ENCODE data around the gene KCNH4. TPM values are rescaled to one million over a fixed set of nuclear protein-coding genes. Genes with fewer than 3 reads are reported as not detected.
A peak's percentile ranks its signal among the peaks of the same experiment; 100 is the strongest.

The KCNH4 gene
- total RNA-seq, 2 donors from 2014 or later: 0.33 to 2.5 TPM

DNA sequence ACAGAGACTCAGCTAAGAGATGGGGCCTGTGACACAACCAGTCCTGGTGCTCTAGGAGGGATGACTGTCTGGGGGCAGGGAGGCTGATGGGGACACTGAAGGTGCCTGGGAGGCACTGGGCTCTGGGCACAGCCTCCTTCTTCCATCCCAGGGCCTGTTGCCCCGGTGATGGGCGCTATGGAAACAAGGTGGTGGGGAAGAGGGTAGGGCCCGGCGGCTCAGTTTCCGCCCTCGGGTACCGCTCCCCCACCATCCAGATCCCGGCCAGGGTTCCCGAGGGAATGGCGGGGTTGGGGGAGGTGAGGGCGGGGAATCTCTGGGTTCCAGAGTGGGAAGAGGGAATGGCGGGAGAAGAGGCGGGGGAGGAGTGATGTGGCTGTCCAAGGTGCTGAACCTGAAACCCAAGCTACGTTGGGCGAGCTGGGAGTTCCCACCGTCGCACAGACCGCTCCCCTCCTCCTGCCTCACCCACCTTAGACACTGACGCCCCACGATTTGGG, 981 bp downstream of the KCNH4 start:
- DNase-seq (ENCODE audit: low spot score) (peak; percentile 56), ATAC-seq (no peak)
- peaks cover 0 to 11% of the 10 kb centered on the region in 2 donors for H3K27me3 Mint-ChIP-seq
- H3K27ac Mint-ChIP-seq: no peak overlapping the region
- H3K4me3 Mint-ChIP-seq: peak overlapping the region; percentile 56
- no peaks in the 10 kb centered on the region for H3K36me3 Mint-ChIP-seq
- H3K4me1 Mint-ChIP-seq (ENCODE audit: low read depth in 2 of 2): peaks cover 47% of the 10 kb centered on the region in 2 donors
- H3K9me3 Mint-ChIP-seq: no peaks in the 10 kb centered on the region

DNA sequence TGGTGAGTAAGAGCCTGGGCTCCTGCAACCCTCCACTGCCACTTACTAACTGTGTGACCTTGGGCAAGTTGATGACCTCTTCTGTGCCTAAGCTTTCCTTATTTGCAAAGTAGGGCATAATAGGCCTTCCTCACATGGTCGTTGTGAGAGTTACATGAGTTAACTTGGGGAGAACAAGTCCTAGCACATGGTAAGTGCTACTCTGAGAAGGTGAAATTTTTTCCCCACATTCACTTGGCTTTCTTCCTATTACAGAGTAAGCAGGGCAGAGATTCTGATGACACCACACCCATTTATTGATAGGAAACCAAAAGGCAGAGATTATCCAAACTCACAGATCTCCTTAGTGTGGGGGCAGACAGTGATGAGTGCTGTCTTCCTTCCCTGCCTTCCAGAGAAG, 1.6 kb downstream of the KCNH4 start:
- no peak for ATAC-seq
- H3K9me3 Mint-ChIP-seq: no peaks in the 10 kb centered on the region

DNA sequence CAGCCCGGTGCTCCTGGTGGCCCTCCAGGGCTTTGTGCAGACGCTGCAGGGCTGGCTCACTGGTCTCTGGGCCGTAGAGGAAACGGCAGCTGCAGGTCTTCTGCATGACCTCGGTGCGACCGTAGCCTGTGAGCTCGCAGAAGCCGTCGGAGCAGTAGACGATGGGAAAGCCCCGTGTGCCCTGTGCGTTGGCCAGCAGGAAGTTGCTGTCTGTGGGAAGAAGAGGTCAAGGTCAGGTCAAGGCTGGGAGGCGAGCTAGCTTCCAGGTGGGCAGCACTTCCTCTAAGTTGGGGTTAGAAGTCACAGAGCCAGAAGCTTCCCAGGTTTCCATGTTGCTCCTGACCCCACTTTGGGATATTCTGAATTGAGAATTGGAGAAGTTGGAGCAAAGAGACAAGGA, 2.1 kb downstream of the KCNH4 start:
- Mint-ChIP-seq H3K27ac (no peak overlapping the region), H3K4me1 (ENCODE audit: low read depth in 2 of 2) (peaks cover 39 to 41% of the 10 kb centered on the region in 2 donors), H3K36me3 (no peaks in the 10 kb centered on the region), H3K4me3 (peak overlapping the region; percentile 41), H3K27me3 (peaks cover 0 to 11% of the 10 kb centered on the region in 2 donors), H3K9me3 (no peaks in the 10 kb centered on the region)
- DNase-seq (ENCODE audit: low spot score): no peak
- peak in 1 of 2 donors; percentile 42 for ATAC-seq

More for the DNA sequence above, 1.6 kb downstream of the KCNH4 start:
- Mint-ChIP-seq H3K4me3 (peak overlapping the region; percentile 56), H3K4me1 (ENCODE audit: low read depth in 2 of 2) (peaks cover 42% of the 10 kb centered on the region in 2 donors), H3K27ac (no peak overlapping the region), H3K36me3 (no peaks in the 10 kb centered on the region), H3K27me3 (peaks cover 0 to 11% of the 10 kb centered on the region in 2 donors)
- no peak for DNase-seq (ENCODE audit: low spot score)

DNA sequence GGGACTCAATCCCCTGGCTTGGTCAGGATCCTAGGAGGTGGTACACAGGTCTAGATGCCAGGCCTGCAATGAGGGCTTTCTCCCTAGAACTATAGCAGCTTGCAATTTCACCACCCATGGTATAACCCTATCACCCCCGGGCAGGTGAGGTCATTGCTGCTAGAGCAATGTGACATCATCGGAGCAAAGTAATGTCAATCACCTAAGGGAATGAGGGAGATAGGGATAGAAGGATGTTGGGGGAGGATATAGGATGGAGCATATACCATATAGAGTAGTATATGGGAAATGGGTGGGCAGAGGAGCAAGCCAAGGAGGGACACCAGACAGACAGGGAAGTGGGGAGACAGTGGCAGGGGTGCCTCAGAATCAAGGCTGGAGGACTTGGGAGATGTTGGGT, 3.3 kb downstream of the KCNH4 start:
- Mint-ChIP-seq H3K36me3 (no peaks in the 10 kb centered on the region), H3K27me3 (peaks cover 0 to 11% of the 10 kb centered on the region in 2 donors), H3K4me1 (ENCODE audit: low read depth in 2 of 2) (peaks cover 28 to 30% of the 10 kb centered on the region in 2 donors), H3K27ac (no peak overlapping the region), H3K4me3 (peak overlapping the region; percentile 42), H3K9me3 (no peaks in the 10 kb centered on the region)
- DNase-seq (ENCODE audit: low spot score): no peak
- ATAC-seq: no peak

DNA sequence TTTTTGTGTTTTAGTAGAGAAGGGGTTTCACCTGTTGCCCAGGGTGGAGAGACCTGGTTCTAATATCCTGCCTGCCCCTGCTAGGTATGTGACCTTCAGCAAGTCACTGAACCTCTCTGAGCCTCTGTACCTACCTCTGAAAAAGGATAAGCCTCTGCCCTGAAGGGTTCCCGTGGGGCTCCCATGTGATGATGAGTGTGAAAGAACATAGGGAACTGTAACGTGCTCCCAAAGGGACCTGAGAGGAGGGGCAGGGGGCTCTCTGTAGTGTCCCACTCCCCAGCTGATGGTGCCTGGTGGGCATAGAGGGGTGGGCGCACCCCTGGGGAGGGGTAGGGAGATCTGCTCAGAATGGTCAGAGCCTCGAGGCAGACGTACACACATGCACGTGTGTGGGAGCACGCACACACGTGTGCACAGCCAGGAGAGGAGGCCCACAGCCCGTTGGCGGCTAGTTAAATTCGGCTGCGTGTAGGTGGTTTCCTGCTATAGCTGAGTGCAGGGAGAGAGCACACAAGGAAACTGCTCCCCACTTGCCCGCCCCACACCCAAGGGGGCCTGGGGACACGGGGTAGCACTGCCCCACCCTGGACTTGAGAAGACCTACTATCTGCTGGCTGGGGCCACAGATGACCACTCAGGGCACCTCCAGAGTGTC, 6.7 kb downstream of the KCNH4 start:
- ATAC-seq (no peak), DNase-seq (ENCODE audit: low spot score) (no peak)
- H3K27ac Mint-ChIP-seq: no peak overlapping the region
- H3K4me1 Mint-ChIP-seq (ENCODE audit: low read depth in 2 of 2): peaks cover 14% of the 10 kb centered on the region in 2 donors
- peaks cover 0 to 11% of the 10 kb centered on the region in 2 donors for H3K27me3 Mint-ChIP-seq
- no peaks in the 10 kb centered on the region for H3K36me3 Mint-ChIP-seq
- H3K4me3 Mint-ChIP-seq: no peak overlapping the region
- no peaks in the 10 kb centered on the region for H3K9me3 Mint-ChIP-seq

DNA sequence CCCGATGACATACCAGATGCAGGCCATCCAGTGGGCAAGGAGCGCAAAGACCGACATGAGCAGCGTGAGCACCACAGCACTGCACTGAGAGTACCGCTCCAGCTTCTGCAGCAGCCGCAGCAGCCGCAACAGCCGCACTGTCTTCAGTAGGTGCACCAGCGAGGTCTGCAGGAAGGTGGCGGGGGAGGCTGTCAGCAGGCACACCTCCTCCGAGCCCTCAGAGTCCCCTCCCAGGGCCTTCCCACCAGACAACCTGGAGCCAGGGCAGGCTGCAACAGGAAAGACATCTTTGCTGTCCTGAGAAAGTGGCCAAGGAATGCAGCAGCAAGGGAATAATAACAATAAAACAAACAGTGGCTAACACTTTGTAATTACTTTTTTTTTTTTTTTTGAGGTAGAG, 9.1 kb downstream of the KCNH4 start:
- H3K27me3 Mint-ChIP-seq: peaks cover 0 to 5% of the 10 kb centered on the region in 2 donors
- no peak overlapping the region for H3K4me3 Mint-ChIP-seq
- ATAC-seq (no peak), DNase-seq (ENCODE audit: low spot score) (no peak)
- no peaks in the 10 kb centered on the region for H3K4me1 Mint-ChIP-seq (ENCODE audit: low read depth in 2 of 2)
- no peak overlapping the region for H3K27ac Mint-ChIP-seq
- H3K36me3 Mint-ChIP-seq: no peaks in the 10 kb centered on the region
- H3K9me3 Mint-ChIP-seq: no peaks in the 10 kb centered on the region

DNA sequence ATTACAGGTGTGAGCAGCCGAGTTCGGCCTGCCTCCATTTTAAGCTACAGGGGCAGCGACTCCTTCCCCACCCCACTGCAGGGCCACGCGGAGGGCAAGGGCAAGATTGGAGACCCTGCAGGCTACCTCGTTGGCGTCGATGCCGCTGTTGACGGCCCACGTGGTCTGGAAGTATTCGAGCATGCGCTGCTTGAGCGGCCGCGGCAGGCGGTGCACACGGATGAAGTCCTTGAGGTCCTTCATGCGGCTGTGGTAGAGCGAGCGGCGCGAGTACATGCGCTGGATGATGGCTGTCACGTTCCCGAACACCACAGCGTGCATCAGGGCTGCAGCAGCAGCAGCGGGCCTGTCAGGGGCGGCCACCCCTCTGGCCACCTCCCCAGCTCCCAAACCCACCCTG, 11.6 kb downstream of the KCNH4 start:
- ATAC-seq (no peak), DNase-seq (ENCODE audit: low spot score) (no peak)
- H3K4me1 Mint-ChIP-seq (ENCODE audit: low read depth in 2 of 2): no peaks in the 10 kb centered on the region
- peaks cover 0 to 3% of the 10 kb centered on the region in 2 donors for H3K27me3 Mint-ChIP-seq
- H3K27ac Mint-ChIP-seq: no peak overlapping the region
- H3K9me3 Mint-ChIP-seq: no peaks in the 10 kb centered on the region
- H3K4me3 Mint-ChIP-seq: no peak overlapping the region
- H3K36me3 Mint-ChIP-seq: no peaks in the 10 kb centered on the region

DNA sequence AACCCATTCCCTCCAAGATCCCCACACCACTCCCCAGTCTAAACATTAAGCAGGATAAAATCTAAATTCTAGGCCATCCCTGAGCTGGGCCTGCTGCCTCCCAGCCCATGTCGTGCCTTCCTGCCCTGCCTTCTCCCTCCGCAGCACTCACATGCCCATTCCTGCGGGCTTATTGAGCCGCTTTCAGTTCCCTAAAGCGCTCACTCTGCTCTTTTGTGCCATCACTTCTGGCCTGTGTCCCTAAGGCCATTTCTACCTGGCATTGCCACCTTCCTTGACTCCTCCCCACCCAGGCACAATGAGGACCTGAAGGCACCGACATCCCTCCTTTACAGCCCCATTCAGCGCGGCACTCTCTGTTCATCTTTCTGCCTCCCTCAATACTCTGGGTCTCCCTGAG, 13.1 kb downstream of the KCNH4 start:
- H3K4me1 Mint-ChIP-seq (ENCODE audit: low read depth in 2 of 2): peaks cover 0 to 5% of the 10 kb centered on the region in 2 donors
- ATAC-seq (no peak), DNase-seq (ENCODE audit: low spot score) (no peak)
- H3K27me3 Mint-ChIP-seq: peaks cover 0 to 3% of the 10 kb centered on the region in 2 donors
- no peak overlapping the region for H3K4me3 Mint-ChIP-seq
- H3K9me3 Mint-ChIP-seq: no peaks in the 10 kb centered on the region
- no peaks in the 10 kb centered on the region for H3K36me3 Mint-ChIP-seq
- no peak overlapping the region for H3K27ac Mint-ChIP-seq

DNA sequence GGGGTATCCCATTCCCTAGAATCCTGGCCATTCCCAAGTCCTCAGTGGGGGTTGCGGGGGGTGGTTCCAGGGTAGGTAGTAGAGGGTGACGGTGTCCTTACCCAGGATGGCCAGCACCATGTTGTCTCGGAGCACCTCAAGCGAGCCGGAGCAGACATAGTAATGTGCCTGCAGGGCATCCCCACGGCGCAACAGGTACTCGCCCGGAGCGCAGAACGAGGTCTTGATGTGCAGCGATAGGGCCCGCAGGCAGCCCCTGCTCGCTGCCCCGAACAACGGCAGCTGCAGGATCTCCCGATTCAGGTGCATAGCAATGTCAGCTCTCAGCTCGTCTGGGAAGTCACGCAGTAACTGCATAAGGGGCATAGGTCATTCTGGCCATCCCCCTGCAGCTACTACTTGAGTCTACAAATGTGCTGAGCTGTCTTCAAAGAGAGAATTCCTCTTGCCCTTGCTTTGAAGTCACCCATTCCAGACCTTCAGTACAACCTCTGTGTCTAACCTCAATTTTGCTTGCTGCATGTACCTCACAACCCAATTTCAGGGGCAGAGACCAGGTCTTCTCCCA, 14.7 kb downstream of the KCNH4 start:
- no peak overlapping the region for H3K4me3 Mint-ChIP-seq
- peaks cover 0 to 5% of the 10 kb centered on the region in 2 donors for H3K4me1 Mint-ChIP-seq (ENCODE audit: low read depth in 2 of 2)
- no peak for DNase-seq (ENCODE audit: low spot score)
- no peak for ATAC-seq
- H3K9me3 Mint-ChIP-seq: no peaks in the 10 kb centered on the region
- peaks cover 0 to 3% of the 10 kb centered on the region in 2 donors for H3K27me3 Mint-ChIP-seq
- H3K36me3 Mint-ChIP-seq: no peaks in the 10 kb centered on the region
- H3K27ac Mint-ChIP-seq: no peak overlapping the region

DNA sequence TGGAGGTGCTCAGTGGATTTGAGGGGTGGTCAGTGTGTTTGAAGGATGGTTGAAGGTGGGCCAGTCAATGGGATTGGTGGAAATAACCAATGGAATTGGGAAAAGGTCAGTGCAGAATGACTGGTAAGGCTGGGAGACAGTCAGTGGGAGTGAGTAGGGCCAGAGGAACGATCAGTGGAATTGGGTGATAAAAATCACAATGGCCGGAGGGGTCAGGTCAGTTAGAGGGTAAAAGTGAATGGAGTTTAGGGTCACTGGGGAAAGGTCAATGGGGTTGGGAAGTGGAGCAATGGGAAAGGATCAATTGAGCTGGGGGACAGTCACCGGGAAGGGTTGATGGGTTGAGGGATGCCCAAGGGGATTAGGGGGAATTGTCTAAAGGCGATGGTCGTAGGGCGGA, 15.2 kb downstream of the KCNH4 start:
- ATAC-seq (no peak), DNase-seq (ENCODE audit: low spot score) (no peak)
- peaks cover 0 to 2% of the 10 kb centered on the region in 2 donors for H3K27me3 Mint-ChIP-seq
- peaks cover 0 to 5% of the 10 kb centered on the region in 2 donors for H3K4me1 Mint-ChIP-seq (ENCODE audit: low read depth in 2 of 2)
- no peaks in the 10 kb centered on the region for H3K36me3 Mint-ChIP-seq
- H3K4me3 Mint-ChIP-seq: no peak overlapping the region
- H3K9me3 Mint-ChIP-seq: no peaks in the 10 kb centered on the region
- no peak overlapping the region for H3K27ac Mint-ChIP-seq

DNA sequence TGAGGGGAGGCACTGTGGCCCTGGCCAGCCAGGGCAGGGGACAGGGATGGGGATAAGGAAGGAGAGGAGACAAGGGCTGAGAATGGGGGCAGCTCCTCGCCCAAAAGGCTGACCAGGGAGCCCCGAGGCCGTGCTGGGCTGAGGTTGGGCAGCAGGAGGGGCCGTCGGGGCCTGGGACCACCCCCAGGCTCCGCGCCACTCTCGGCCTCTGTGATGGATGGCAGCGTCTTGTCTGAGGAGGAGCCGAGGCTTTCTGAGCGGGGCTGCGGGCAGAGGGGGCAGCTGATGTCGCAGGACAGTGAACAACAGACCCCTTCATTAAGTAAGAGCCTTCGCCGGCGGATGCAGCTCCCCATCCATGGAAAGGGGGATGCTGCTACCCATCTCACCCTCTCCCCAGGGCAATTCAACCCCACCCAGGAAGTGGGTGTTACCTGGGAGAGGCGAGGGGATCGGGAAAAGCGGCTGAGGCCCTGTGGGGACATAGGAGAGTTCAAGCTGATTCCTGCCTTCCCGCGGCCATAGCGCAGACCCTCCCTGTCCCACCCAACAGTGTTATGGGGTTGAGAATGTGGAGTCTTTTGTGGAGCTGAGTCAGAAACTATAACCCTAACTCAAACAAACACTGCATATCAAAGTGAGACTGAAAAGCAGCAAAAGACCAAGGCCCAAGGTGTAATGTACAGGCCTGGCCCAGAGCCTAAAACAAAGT, 17.1 kb downstream of the KCNH4 start:
- peaks cover 0 to 5% of the 10 kb centered on the region in 2 donors for H3K4me1 Mint-ChIP-seq (ENCODE audit: low read depth in 2 of 2)
- H3K27me3 Mint-ChIP-seq: no peaks in the 10 kb centered on the region
- DNase-seq (ENCODE audit: low spot score): peak; percentile 60
- no peak overlapping the region for H3K4me3 Mint-ChIP-seq
- H3K9me3 Mint-ChIP-seq: no peaks in the 10 kb centered on the region
- no peaks in the 10 kb centered on the region for H3K36me3 Mint-ChIP-seq
- no peak for ATAC-seq
- H3K27ac Mint-ChIP-seq: peak overlapping the region in 1 of 2 donors; percentile 42

DNA sequence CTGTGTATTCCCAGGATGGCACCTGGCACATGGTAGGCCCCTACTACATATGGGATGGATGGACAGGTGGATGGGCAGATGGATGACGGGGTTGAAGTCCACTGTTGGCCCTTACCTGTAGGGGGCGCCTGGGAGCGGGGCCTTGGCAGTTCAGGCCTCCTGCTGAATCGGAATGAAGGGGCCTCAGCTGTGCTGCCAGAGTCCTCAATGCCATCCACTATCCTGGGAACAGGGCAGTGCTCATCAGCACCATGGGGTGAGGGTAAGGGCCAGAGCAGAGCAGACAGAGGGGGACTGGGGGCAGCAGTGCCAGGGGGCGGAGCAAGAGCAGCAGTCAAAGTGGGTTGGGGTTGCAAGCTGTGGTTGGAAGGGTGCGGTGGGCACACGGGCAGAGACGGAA, 17.8 kb downstream of the KCNH4 start:
- H3K27ac Mint-ChIP-seq: no peak overlapping the region
- H3K4me1 Mint-ChIP-seq (ENCODE audit: low read depth in 2 of 2): peaks cover 0 to 5% of the 10 kb centered on the region in 2 donors
- DNase-seq (ENCODE audit: low spot score): peak; percentile 64
- no peak overlapping the region for H3K4me3 Mint-ChIP-seq
- H3K9me3 Mint-ChIP-seq: no peaks in the 10 kb centered on the region
- no peaks in the 10 kb centered on the region for H3K36me3 Mint-ChIP-seq
- peak; percentile 20 to 62 for ATAC-seq
- no peaks in the 10 kb centered on the region for H3K27me3 Mint-ChIP-seq

DNA sequence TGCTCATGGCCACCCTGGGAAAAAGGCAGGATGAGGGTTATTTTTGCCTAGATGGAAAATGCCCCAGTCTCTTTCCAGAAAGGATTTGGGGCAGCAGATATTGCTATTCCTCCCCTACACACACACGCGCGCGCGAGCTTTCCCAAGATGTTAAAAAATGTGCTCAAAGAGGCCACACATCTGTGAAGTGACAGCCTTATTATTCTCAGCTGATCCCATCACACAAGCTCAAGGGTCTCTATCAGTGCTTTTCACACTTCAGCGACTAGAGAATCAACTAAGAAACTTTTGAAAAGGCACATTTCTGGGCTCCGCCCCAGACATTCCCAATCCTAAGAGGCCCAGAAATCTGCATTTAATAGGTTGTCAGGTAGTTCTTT, 20.4 kb downstream of the KCNH4 start:
- H3K4me3 Mint-ChIP-seq: no peak overlapping the region
- DNase-seq (ENCODE audit: low spot score) (no peak), ATAC-seq (no peak)
- H3K36me3 Mint-ChIP-seq: no peaks in the 10 kb centered on the region
- no peaks in the 10 kb centered on the region for H3K9me3 Mint-ChIP-seq
- peaks cover 0 to 8% of the 10 kb centered on the region in 2 donors for H3K4me1 Mint-ChIP-seq (ENCODE audit: low read depth in 2 of 2)
- H3K27ac Mint-ChIP-seq: no peak overlapping the region
- H3K27me3 Mint-ChIP-seq: no peaks in the 10 kb centered on the region
